GM23248 (cell line): ENCODE measurements around the gene NOTUM. TPM values are rescaled to one million over a fixed set of nuclear protein-coding genes. Genes with fewer than 3 reads are reported as not detected.

Experiments used
- DNase-seq: peaks from one replicate; pipeline ENCODE4 v3.0.0-alpha.2; 2015
- H2AFZ ChIP-seq: fragments of 200-600 bp; sonication (generic); 2 replicates; pipeline ENCODE4 v1.6.1; 2016; ENCODE audit warnings: antibody characterized with exemption
- H3F3A ChIP-seq: fragments of 200-600 bp; sonication (generic); 2 replicates; pipeline ENCODE4 v1.6.1; 2016; ENCODE audit warnings: mild to moderate bottlenecking, antibody characterized with exemption, mixed run types; ENCODE audit not compliant: insufficient read depth
- H3K27ac ChIP-seq: fragments of 200-600 bp; sonication (generic); 2 replicates; pipeline ENCODE4 v1.5.1; 2016; ENCODE audit warnings: mild to moderate bottlenecking
- H3K27me3 ChIP-seq: fragments of 200-600 bp; sonication (generic); replicated peaks from 2 replicates; pipeline ENCODE4 v1.6.1; 2016; ENCODE audit warnings: mild to moderate bottlenecking; ENCODE audit not compliant: insufficient read depth
- H3K36me3 ChIP-seq: fragments of 200-600 bp; sonication (generic); 2 replicates; pipeline ENCODE4 v1.6.1; 2016; ENCODE audit warnings: low read depth, mild to moderate bottlenecking
- H3K4me1 ChIP-seq: fragments of 200-600 bp; sonication (generic); 2 replicates; pipeline ENCODE4 v1.6.1; 2016; ENCODE audit warnings: mild to moderate bottlenecking; ENCODE audit not compliant: insufficient read depth
- H3K4me2 ChIP-seq: fragments of 200-600 bp; sonication (generic); one replicate; pipeline ENCODE4 v1.6.1; 2016; ENCODE audit warnings: mild to moderate bottlenecking; ENCODE audit not compliant: unreplicated experiment
- H3K4me3 ChIP-seq: fragments of 200-600 bp; sonication (generic); 2 replicates; pipeline ENCODE4 v1.5.1; 2016; ENCODE audit warnings: mild to moderate bottlenecking
- H3K79me2 ChIP-seq: fragments of 200-600 bp; sonication (generic); 2 replicates; pipeline ENCODE4 v1.6.1; 2016; ENCODE audit warnings: mild to moderate bottlenecking; ENCODE audit not compliant: insufficient read depth
- H3K9ac ChIP-seq: fragments of 200-600 bp; sonication (generic); 2 replicates; pipeline ENCODE4 v1.6.1; 2016; ENCODE audit warnings: mild to moderate bottlenecking
- H3K9me2 ChIP-seq: fragments of 200-600 bp; sonication (generic); 2 replicates; pipeline ENCODE4 v1.6.1; 2016; ENCODE audit warnings: mixed run types, mild to moderate bottlenecking, moderate library complexity; ENCODE audit not compliant: insufficient read depth
- H3K9me3 ChIP-seq: fragments of 200-600 bp; sonication (generic); one replicate; pipeline ENCODE4 v1.6.1; 2017; ENCODE audit warnings: low read depth
- H4K20me1 ChIP-seq: fragments of 200-600 bp; sonication (generic); 2 replicates; pipeline ENCODE4 v1.6.0; 2016; ENCODE audit not compliant: insufficient read depth
- EZH2 ChIP-seq: fragments of 200-600 bp; sonication (generic); IDR thresholded peaks from 2 replicates; pipeline ENCODE4 v1.6.1; 2018; ENCODE audit warnings: antibody characterized with exemption, mild to moderate bottlenecking; ENCODE audit not compliant: insufficient read depth, poor library complexity, severe bottlenecking
- EZH2phosphoT487 ChIP-seq: fragments of 200-600 bp; sonication (generic); IDR thresholded peaks from 2 replicates; pipeline ENCODE4 v1.6.1; 2018; ENCODE audit warnings: antibody characterized with exemption, moderate library complexity, mild to moderate bottlenecking, low read depth; ENCODE audit not compliant: insufficient read depth
- WGBS, 2 experiments: methylation state at CpG; one replicate each; pipeline ENCODE4 v1.1.6; 2015 to 2017; ENCODE audit warnings: low lambda C conversion rate in 2 of 2, low coverage in 1 of 2; ENCODE audit errors: missing lambda C conversion rate in 2 of 2; 5-methylcytosine and 5-hydroxymethylcytosine counted together
- in situ Hi-C: fragments of 300-500 bp; cut with MboI; formaldehyde crosslinking; loops from 2 replicates; pipeline ENCODE4 v1.15.0; 2020
- polyA plus RNA-seq: library from polyadenylated mRNA; unstranded; fragments of >200 nt; fragmentation: Nextera tagmentation; extraction: Ambion mirVana; gene quantifications from 2 replicates; pipeline ENCODE4 v1.2.1, GENCODE V29; 2016
- total RNA-seq: library from RNA; depleted of rRNA; stranded (reverse); fragments of >200 nt; shearing (Covaris generic); gene quantifications from 2 replicates; pipeline ENCODE4 v1.2.3, GENCODE V29; 2014; rRNA removed

Gene NOTUM
- total RNA-seq (not detected in 2 replicates), polyA plus RNA-seq (not detected in 2 replicates)

DNA sequence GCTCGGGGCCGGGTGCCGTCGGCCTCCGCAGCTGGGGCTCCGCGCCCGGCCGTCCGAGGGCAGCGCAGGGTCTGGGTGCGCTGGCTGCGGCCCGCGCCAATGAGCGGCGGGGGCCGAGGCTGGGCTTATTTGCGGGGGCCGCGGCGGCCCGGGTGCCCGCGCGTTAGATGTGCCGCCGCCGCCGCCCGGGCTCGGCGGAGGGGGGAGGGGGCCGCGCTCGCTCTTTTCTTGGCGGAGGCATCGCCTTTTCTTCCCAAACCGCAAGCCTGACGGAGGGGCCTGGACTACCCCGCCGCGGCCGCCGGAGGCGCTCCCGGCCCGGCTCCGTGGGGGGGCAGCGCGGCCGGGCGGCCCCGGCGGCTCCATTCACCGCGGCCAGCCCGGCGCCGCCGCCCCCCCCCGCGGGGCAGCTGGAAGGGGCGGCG is at the start of gene NOTUM:
TSS of gene NOTUM (minus strand) at position 101 of the 425 bp plus-strand sequence. CDS start 278 bp downstream, outside the sequence.
- Histone ChIP-seq H3K79me2 (no peaks in the 10 kb centered on the region), H3K4me1 (peaks cover 13% of the 10 kb centered on the region; the same call in 1 of the 2 replicates), H3K9me3 (no peaks in the 10 kb centered on the region), H3K4me3 (no peak within 1 kb of the TSS), H3K9ac (no peak within 1 kb of the TSS), H3K27ac (no peak within 1 kb of the TSS), H3K36me3 (no peaks in the 10 kb centered on the region), H3F3A (peaks cover 13% of the 10 kb centered on the region), H3K27me3 (peaks cover 20% of the 10 kb centered on the region), H3K9me2 (no peaks in the 10 kb centered on the region), H2AFZ (0 out of 2 replicates have a peak within 1 kb of the TSS, but pooled peaks have one; percentile 23), H3K4me2 (no peak within 1 kb of the TSS), H4K20me1 (no peaks in the 10 kb centered on the region)
- 0 to 2% methylated on average over 19 to 26 of the region's 65 CpGs for WGBS, 2 experiments
- TF ChIP-seq EZH2 = no peak
- TF ChIP-seq EZH2phosphoT487 = no peak
- in situ Hi-C loops = no loop called here
- DNase-seq = peak; percentile 61

DNA sequence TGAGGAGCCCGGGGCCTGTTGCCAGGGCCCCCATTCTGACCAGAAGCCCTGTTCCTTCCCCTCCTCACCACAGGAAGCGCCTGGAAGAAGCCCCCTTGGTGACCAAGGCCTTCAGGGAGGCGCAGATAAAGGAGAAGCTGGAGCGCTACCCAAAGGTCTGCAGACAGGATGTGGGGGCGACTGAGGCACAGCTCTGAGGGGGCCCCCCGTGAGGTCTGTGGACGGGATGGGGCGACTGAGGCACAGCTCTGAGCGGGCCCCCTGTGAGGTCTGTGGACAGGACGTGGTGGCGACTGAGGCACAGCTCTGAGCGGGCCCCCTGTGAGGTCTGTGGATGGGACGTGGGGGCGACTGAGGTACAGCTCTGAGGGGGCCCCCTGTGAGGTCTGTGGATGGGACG is 48.4 kb upstream of the NOTUM start:
- in situ Hi-C loops = no loop called here
- H3K9ac ChIP-seq = no peak overlapping the region
- no peaks in the 10 kb centered on the region for H3F3A ChIP-seq
- H3K4me1 ChIP-seq = peaks cover 13% of the 10 kb centered on the region
- H2AFZ ChIP-seq = no peak overlapping the region
- H3K4me2 ChIP-seq = no peak overlapping the region
- H3K9me2 ChIP-seq = no peaks in the 10 kb centered on the region
- 94% methylated on average over 15 of the region's 15 CpGs for WGBS, 2 experiments
- no peak overlapping the region for H3K27ac ChIP-seq
- no peak for TF ChIP-seq EZH2
- TF ChIP-seq EZH2phosphoT487 = no peak
- H3K27me3 ChIP-seq = no peaks in the 10 kb centered on the region
- no peaks in the 10 kb centered on the region for H3K36me3 ChIP-seq
- no peaks in the 10 kb centered on the region for H3K79me2 ChIP-seq
- no peaks in the 10 kb centered on the region for H3K9me3 ChIP-seq
- DNase-seq = no peak
- H3K4me3 ChIP-seq = no peak overlapping the region
- no peaks in the 10 kb centered on the region for H4K20me1 ChIP-seq

DNA sequence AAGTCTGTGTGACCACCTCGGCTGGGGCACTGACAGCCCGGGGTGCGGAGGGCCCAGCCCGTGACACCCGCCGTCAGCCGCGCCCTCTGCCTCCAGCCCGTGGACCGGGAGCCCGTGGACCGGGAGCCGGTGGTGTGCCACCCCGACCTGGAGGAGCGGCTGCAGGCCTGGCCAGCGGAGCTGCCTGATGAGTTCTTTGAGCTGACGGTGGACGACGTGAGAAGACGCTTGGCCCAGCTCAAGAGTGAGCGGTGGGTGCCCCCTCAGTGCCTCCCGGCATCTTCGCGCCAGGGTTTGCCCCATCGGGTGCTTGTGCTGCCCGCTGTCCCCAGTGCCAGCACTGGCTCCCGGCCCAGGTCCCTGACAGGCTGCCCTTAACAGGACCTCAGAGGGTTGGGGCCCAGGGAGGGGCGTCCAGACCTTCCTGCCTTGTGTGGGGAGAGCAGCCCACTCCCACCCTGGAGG is 48.0 kb upstream of the NOTUM start:
- in situ Hi-C loops = no loop called here
- no peak overlapping the region for H3K4me2 ChIP-seq
- no peaks in the 10 kb centered on the region for H3K9me2 ChIP-seq
- no peaks in the 10 kb centered on the region for H4K20me1 ChIP-seq
- peaks cover 17% of the 10 kb centered on the region for H3K4me1 ChIP-seq
- TF ChIP-seq EZH2 (no peak), EZH2phosphoT487 (no peak)
- H3F3A ChIP-seq = no peaks in the 10 kb centered on the region
- no peaks in the 10 kb centered on the region for H3K36me3 ChIP-seq
- no peaks in the 10 kb centered on the region for H3K9me3 ChIP-seq
- no peak overlapping the region for H2AFZ ChIP-seq
- WGBS, 2 experiments = 95% methylated on average over 26 to 27 of the region's 28 CpGs
- no peak overlapping the region for H3K9ac ChIP-seq
- no peaks in the 10 kb centered on the region for H3K79me2 ChIP-seq
- no peak for DNase-seq
- H3K27ac ChIP-seq = no peak overlapping the region
- H3K4me3 ChIP-seq = no peak overlapping the region
- no peaks in the 10 kb centered on the region for H3K27me3 ChIP-seq

DNA sequence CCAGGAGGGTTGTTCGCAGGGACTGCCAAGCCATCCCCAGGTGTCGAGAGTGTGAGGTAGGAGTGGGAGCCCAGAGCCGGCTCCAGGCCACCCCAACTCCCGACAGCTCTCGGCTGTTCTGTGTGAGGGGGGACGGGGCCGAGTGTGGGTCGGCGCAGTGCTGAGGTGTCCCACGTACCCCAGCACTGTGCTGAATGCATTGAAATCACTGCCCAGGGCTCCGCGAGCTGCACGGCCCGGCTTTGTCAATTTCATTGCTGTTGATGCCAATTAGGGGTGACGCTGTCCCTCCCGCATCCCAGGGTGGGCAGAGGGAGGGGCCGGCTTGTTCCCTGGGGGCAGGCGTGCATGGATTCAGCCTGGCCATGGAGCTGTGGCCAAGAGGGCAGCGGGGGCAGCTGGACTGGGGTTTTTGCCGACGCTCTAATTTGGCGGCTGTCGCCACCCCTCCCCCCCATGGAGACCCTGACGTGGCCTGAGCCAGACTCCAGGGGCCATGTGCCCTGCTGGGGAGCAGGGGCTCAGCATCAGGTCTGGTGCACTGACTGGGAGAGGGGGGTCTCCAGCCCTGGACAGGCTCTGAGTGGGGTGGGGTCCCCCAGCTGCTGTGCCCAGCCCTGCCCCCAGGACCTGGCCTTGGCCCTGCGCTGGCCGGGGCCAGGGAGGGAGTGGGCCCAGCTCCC is 47.4 kb upstream of the NOTUM start:
- Histone ChIP-seq H3K27ac (no peak overlapping the region), H3K9me2 (no peaks in the 10 kb centered on the region), H3K9me3 (no peaks in the 10 kb centered on the region), H3K79me2 (no peaks in the 10 kb centered on the region), H3K4me1 (peaks cover 20% of the 10 kb centered on the region), H3K4me2 (no peak overlapping the region), H3K36me3 (no peaks in the 10 kb centered on the region), H3K27me3 (no peaks in the 10 kb centered on the region), H3K4me3 (no peak overlapping the region), H4K20me1 (no peaks in the 10 kb centered on the region), H3F3A (no peaks in the 10 kb centered on the region; the same call in 1 of the 2 replicates), H3K9ac (no peak overlapping the region), H2AFZ (no peak overlapping the region)
- TF ChIP-seq EZH2phosphoT487 (no peak), EZH2 (no peak)
- in situ Hi-C loops = no loop called here
- no peak for DNase-seq
- WGBS, 2 experiments = 86 to 93% methylated on average over 13 to 25 of the region's 26 CpGs
